ENCODE measurements around the gene ATG16L1. TPM values are rescaled to one million over a fixed set of nuclear protein-coding genes. Genes with fewer than 3 reads are reported as not detected.

Gene ATG16L1
- total and polyA plus RNA-seq, 2 of the 4 experiments (the other 2 are of a cell fraction): 20.0 to 26.2 TPM

DNA sequence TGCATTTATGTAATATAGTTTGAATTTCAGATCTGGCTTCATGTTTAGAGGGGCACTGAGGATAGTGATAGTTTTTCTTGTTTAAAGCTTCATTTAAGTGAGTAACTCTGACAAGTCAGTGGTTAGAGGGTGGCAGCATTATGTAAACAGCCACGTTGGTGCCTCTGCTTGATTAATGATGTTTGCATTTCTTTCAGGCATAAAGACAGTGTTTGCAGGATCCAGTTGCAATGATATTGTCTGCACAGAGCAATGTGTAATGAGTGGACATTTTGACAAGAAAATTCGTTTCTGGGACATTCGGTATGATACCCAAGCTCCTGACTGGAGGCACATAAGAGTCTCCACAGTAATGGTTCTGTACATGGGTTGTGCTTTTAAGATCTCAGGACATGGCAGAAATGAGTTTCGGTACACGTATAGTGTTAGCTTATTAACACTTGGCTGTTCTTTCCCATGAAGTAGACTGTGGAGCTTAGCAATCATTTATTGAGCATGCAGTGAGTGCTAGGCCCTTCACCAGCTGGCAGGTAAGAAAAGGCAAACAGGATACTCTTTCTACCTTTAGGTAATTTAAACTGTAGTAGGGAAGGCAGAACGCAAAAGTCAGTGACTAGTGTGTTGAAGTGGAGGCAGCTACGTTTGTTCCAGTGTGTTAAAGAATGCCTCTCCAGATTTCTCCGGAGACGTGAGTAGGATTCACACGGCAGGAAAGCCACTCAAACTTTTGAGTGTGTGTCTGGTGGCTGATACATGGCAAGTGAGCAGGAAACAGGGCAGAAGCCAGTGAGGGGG is 38.8 kb downstream of the ATG16L1 start:
- peaks cover 5% of the 10 kb centered on the region; the same call in 1 of the 2 replicates for H4K20me1 ChIP-seq (ENCODE audit: insufficient read depth, low read length)
- intact Hi-C loops (cut with micrococcal nuclease): no loop called here
- no peak overlapping the region for H3K9ac ChIP-seq (ENCODE audit: low read depth, low read length)
- H2BK15ac ChIP-seq (ENCODE audit: low read depth, low read length): no peak overlapping the region
- no peak overlapping the region for H3K14ac ChIP-seq (replicated peaks; ENCODE audit: low read depth, low read length)
- ChIA-PET CTCF (no interaction called here), POLR2A (ENCODE audit: unreplicated experiment) (no interaction called here)
- no peak overlapping the region for H2AK5ac ChIP-seq (ENCODE audit: low read depth, low read length)
- no peaks in the 10 kb centered on the region for H3K9me3 ChIP-seq (ENCODE audit: control insufficient read depth, insufficient read depth, low read length)
- no peak for ATAC-seq (ENCODE audit: low read depth)
- no peak overlapping the region for H4K5ac ChIP-seq (ENCODE audit: low read depth, low read length)
- H3K4me3 ChIP-seq (ENCODE audit: insufficient read depth, low read depth, low read length): no peak overlapping the region
- H3K79me1 ChIP-seq (ENCODE audit: low read depth in 1 of 2, low read length in 2 of 2): peaks cover 6 to 10% of the 10 kb centered on the region in 2 experiments; a peak in 2 of 4 replicates
- no peak overlapping the region for H4K91ac ChIP-seq (ENCODE audit: insufficient read depth, low read depth, low read length)
- 45% methylated on average over 3 of the region's 10 CpGs; no CpG with 5 or more reads in 1 of the 2 experiments for WGBS, 2 experiments (ENCODE audit: extremely low coverage in 2 of 2, insufficient read length in 1 of 2)
- H3K27me3 ChIP-seq (ENCODE audit: control insufficient read depth, insufficient read depth, low read length): no peaks in the 10 kb centered on the region
- no peak overlapping the region for H3K23ac ChIP-seq (ENCODE audit: low read depth, low read length)
- dilution Hi-C loops (cut with HindIII; ENCODE audit: low sequenced_read_pairs, unreplicated experiment): no loop called here
- H3K36me3 ChIP-seq (ENCODE audit: control insufficient read depth, insufficient read depth, low read length): peaks cover 61% of the 10 kb centered on the region
- no peak for DNase-seq
- H2AFZ ChIP-seq (replicated peaks; ENCODE audit: low read length, poor library complexity): no peak overlapping the region
- no peak overlapping the region for H2BK120ac ChIP-seq (ENCODE audit: low read depth, low read length)
- no peak overlapping the region for H3K18ac ChIP-seq (ENCODE audit: low read depth, low read length)
- TF ChIP-seq, protein P1, sequence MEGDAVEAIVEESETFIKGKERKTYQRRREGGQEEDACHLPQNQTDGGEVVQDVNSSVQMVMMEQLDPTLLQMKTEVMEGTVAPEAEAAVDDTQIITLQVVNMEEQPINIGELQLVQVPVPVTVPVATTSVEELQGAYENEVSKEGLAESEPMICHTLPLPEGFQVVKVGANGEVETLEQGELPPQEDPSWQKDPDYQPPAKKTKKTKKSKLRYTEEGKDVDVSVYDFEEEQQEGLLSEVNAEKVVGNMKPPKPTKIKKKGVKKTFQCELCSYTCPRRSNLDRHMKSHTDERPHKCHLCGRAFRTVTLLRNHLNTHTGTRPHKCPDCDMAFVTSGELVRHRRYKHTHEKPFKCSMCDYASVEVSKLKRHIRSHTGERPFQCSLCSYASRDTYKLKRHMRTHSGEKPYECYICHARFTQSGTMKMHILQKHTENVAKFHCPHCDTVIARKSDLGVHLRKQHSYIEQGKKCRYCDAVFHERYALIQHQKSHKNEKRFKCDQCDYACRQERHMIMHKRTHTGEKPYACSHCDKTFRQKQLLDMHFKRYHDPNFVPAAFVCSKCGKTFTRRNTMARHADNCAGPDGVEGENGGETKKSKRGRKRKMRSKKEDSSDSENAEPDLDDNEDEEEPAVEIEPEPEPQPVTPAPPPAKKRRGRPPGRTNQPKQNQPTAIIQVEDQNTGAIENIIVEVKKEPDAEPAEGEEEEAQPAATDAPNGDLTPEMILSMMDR (conservative IDR thresholded peaks at IDR 0.05; ENCODE audit: low read depth, low read length): no peak
- TF ChIP-seq CHD1 (IDR thresholded peaks at IDR 0.05; ENCODE audit: low read depth, low read length) (no peak), FOS (IDR thresholded peaks at IDR 0.05; ENCODE audit: low read depth, low read length) (no peak), MAZ (IDR thresholded peaks at IDR 0.05; ENCODE audit: borderline replicate concordance, low read depth, low read length) (no peak), USF2 (IDR thresholded peaks at IDR 0.05; ENCODE audit: low read depth, low read length) (no peak), MXI1 (IDR thresholded peaks at IDR 0.05; ENCODE audit: borderline replicate concordance, low read depth, low read length) (no peak), RCOR1 (IDR thresholded peaks at IDR 0.05; ENCODE audit: insufficient replicate concordance, low read length) (no peak), BHLHE40 (IDR thresholded peaks at IDR 0.05; ENCODE audit: low read depth, low read length) (no peak), CEBPB (IDR thresholded peaks at IDR 0.05; ENCODE audit: low read depth, low read length) (no peak), NFE2L2 (IDR thresholded peaks at IDR 0.05; ENCODE audit: low read depth, low read length) (no peak), RFX5 (IDR thresholded peaks at IDR 0.05; ENCODE audit: low read depth, low read length) (no peak), MAFK (IDR thresholded peaks at IDR 0.05; ENCODE audit: low read depth, low read length) (no peak)
- TF ChIP-seq, protein P2, sequence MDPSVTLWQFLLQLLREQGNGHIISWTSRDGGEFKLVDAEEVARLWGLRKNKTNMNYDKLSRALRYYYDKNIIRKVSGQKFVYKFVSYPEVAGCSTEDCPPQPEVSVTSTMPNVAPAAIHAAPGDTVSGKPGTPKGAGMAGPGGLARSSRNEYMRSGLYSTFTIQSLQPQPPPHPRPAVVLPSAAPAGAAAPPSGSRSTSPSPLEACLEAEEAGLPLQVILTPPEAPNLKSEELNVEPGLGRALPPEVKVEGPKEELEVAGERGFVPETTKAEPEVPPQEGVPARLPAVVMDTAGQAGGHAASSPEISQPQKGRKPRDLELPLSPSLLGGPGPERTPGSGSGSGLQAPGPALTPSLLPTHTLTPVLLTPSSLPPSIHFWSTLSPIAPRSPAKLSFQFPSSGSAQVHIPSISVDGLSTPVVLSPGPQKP (IDR thresholded peaks at IDR 0.05; ENCODE audit: borderline replicate concordance, low read depth, low read length): no peak
- no peak overlapping the region for H3K4me2 ChIP-seq (ENCODE audit: low read depth, low read length)
- H3K9me1 ChIP-seq (ENCODE audit: insufficient read depth, low read length): peaks cover 13% of the 10 kb centered on the region; the same call in 1 of the 2 replicates
- peaks cover 5% of the 10 kb centered on the region; the same call in 1 of the 2 replicates for H3K4me1 ChIP-seq (ENCODE audit: control insufficient read depth, insufficient read depth, low read length)
- H2BK5ac ChIP-seq (ENCODE audit: low read depth, low read length, poor library complexity, severe bottlenecking): no peak overlapping the region
- no TSS peak for BruUV-seq (replicated peaks)
- no peak overlapping the region for H3K4ac ChIP-seq (ENCODE audit: low read depth, low read length)
- H3K56ac ChIP-seq (ENCODE audit: extremely low read depth, insufficient read depth, low read length): no peak overlapping the region
- no peak overlapping the region for H2AK9ac ChIP-seq (replicated peaks; ENCODE audit: low read depth, low read length, poor library complexity)
- no peak overlapping the region for H3K27ac ChIP-seq (ENCODE audit: insufficient read depth, low read length)
- no peak overlapping the region for H2BK20ac ChIP-seq (ENCODE audit: low read depth, low read length)
- in situ Hi-C loops (cut with MboI; ENCODE audit: low sequenced_read_pairs): no loop called here
- no peak overlapping the region for H4K8ac ChIP-seq (ENCODE audit: low read depth in 2 of 2, low read length in 2 of 2)

Measured in IMR-90 (cell line).